ENCODE measurements around the gene STX4.
A peak's percentile ranks its signal among the peaks of the same experiment; 100 is the strongest.

The STX4 gene

GRCh38 chr16:31072540-31073141 lies 39.3 kb downstream of the STX4 start:
- Histone ChIP-seq H3K9ac (ENCODE audit: low read depth, low read length, poor library complexity, severe bottlenecking) (peak overlapping the region; percentile 94), H3K9me3 (ENCODE audit: insufficient read depth, low read depth, low read length) (no peaks in the 10 kb centered on the region), H3F3A (ENCODE audit: low read depth) (peaks cover 3% of the 10 kb centered on the region), H3K4me2 (ENCODE audit: low read depth, low read length, poor library complexity, severe bottlenecking) (peak overlapping the region; percentile 97), H4K20me1 (ENCODE audit: insufficient read depth, low read length, poor library complexity, severe bottlenecking) (peaks cover 36% of the 10 kb centered on the region), H3K4me3 (ENCODE audit: low read length, poor library complexity, severe bottlenecking) (peak overlapping the region; percentile 96), H3K79me2 (ENCODE audit: insufficient read depth, low read length) (peaks cover 68% of the 10 kb centered on the region), H2AFZ (ENCODE audit: low read length) (peak overlapping the region; percentile 85), H3K4me1 (ENCODE audit: insufficient read depth, low read length, poor library complexity, severe bottlenecking) (peaks cover 27% of the 10 kb centered on the region), H3K9me2 (replicated peaks; ENCODE audit: low read depth, low read length) (no peaks in the 10 kb centered on the region), H3K36me3 (ENCODE audit: insufficient read depth, low read length) (peaks cover 10% of the 10 kb centered on the region; the same call in 1 of the 2 replicates), H3K27me3 (ENCODE audit: insufficient read depth, low read length, poor library complexity, severe bottlenecking) (no peaks in the 10 kb centered on the region)
- no peak for TF ChIP-seq EZH2phosphoT487 (IDR thresholded peaks at IDR 0.05; ENCODE audit: borderline replicate concordance)
- TF ChIP-seq CTCF (conservative IDR thresholded peaks at IDR 0.05; ENCODE audit: low read length), result no peak

- Histone ChIP-seq H3K9me2 (replicated peaks; ENCODE audit: low read depth, low read length) (no peaks in the 10 kb centered on the region), H3K4me3 (ENCODE audit: low read length, poor library complexity, severe bottlenecking) (peak overlapping the region; percentile 96), H3K4me1 (ENCODE audit: insufficient read depth, low read length, poor library complexity, severe bottlenecking) (peaks cover 27% of the 10 kb centered on the region), H4K20me1 (ENCODE audit: insufficient read depth, low read length, poor library complexity, severe bottlenecking) (peaks cover 36% of the 10 kb centered on the region), H3K9ac (ENCODE audit: low read depth, low read length, poor library complexity, severe bottlenecking) (peak overlapping the region; percentile 94), H3K36me3 (ENCODE audit: insufficient read depth, low read length) (peaks cover 14% of the 10 kb centered on the region; the same call in 1 of the 2 replicates), H3K27me3 (ENCODE audit: insufficient read depth, low read length, poor library complexity, severe bottlenecking) (no peaks in the 10 kb centered on the region), H3K79me2 (ENCODE audit: insufficient read depth, low read length) (peaks cover 70% of the 10 kb centered on the region), H2AFZ (ENCODE audit: low read length) (peak overlapping the region; percentile 85), H3K9me3 (ENCODE audit: insufficient read depth, low read depth, low read length) (no peaks in the 10 kb centered on the region), H3F3A (ENCODE audit: low read depth) (peaks cover 3% of the 10 kb centered on the region), H3K4me2 (ENCODE audit: low read depth, low read length, poor library complexity, severe bottlenecking) (peak overlapping the region; percentile 97)
- TF ChIP-seq EZH2phosphoT487 (IDR thresholded peaks at IDR 0.05; ENCODE audit: borderline replicate concordance) (no peak), CTCF (conservative IDR thresholded peaks at IDR 0.05; ENCODE audit: low read length) (no peak)
Measured at GRCh38 chr16:31073142-31073969, 40.0 kb downstream of the STX4 start.

GRCh38 chr16:31073970-31074813 lies 40.8 kb downstream of the STX4 start, which contains the start of the genes ZNF646 and ZNF668:
TSS of gene ZNF646 (plus strand) at chr16:31074422. CDS start at chr16:31076325, 1,903 bp downstream.
TSS of gene ZNF668 (minus strand) at chr16:31074240. CDS start at chr16:31064459, 9,781 bp downstream.
- no peaks in the 10 kb centered on the region for H3K9me2 ChIP-seq (replicated peaks; ENCODE audit: low read depth, low read length)
- peak within 1 kb of the TSS; percentile 94 for H3K9ac ChIP-seq (ENCODE audit: low read depth, low read length, poor library complexity, severe bottlenecking)
- peaks cover 70% of the 10 kb centered on the region for H3K79me2 ChIP-seq (ENCODE audit: insufficient read depth, low read length)
- peaks cover 36% of the 10 kb centered on the region for H4K20me1 ChIP-seq (ENCODE audit: insufficient read depth, low read length, poor library complexity, severe bottlenecking)
- no peaks in the 10 kb centered on the region for H3K9me3 ChIP-seq (ENCODE audit: insufficient read depth, low read depth, low read length)
- H3K4me3 ChIP-seq (ENCODE audit: low read length, poor library complexity, severe bottlenecking), result peak within 1 kb of the TSS; percentile 96
- peaks cover 3% of the 10 kb centered on the region for H3F3A ChIP-seq (ENCODE audit: low read depth)
- H3K36me3 ChIP-seq (ENCODE audit: insufficient read depth, low read length), result peaks cover 15% of the 10 kb centered on the region; the same call in 1 of the 2 replicates
- H2AFZ ChIP-seq (ENCODE audit: low read length), result peak within 1 kb of the TSS; percentile 85
- no peaks in the 10 kb centered on the region for H3K27me3 ChIP-seq (ENCODE audit: insufficient read depth, low read length, poor library complexity, severe bottlenecking)
- peaks cover 22% of the 10 kb centered on the region for H3K4me1 ChIP-seq (ENCODE audit: insufficient read depth, low read length, poor library complexity, severe bottlenecking)
- no peak for TF ChIP-seq CTCF (conservative IDR thresholded peaks at IDR 0.05; ENCODE audit: low read length)
- no peak for TF ChIP-seq EZH2phosphoT487 (IDR thresholded peaks at IDR 0.05; ENCODE audit: borderline replicate concordance)
- peak within 1 kb of the TSS; percentile 97 for H3K4me2 ChIP-seq (ENCODE audit: low read depth, low read length, poor library complexity, severe bottlenecking)
